Measurements from ENCODE around the gene SLC22A4.

- TF ChIP-seq CTCF (IDR thresholded peaks at IDR 0.05) (no peak), EZH2 (IDR thresholded peaks at IDR 0.05; ENCODE audit: borderline replicate concordance, insufficient read depth, low read depth, low read length, poor library complexity, severe bottlenecking) (no peak)
These were observed 99.0 kb downstream of the SLC22A4 start for GRCh38 chr5:132392978-132393825.
